Stimulated activated CD8-positive, alpha-beta memory T cell treated with anti-CD3 and anti-CD28 coated beads, Interleukin-4, amount 100 ng/mL, for 4 hours (primary cell): ENCODE data around the gene EPB41L4B.

Source experiments
- DNase-seq, 2 donors: peaks; one replicate each; pipeline ENCODE4 v3.0.0-alpha.2; 2020; ENCODE audit warnings: low read depth in 2 of 2, low spot score in 1 of 2

The EPB41L4B gene

DNA sequence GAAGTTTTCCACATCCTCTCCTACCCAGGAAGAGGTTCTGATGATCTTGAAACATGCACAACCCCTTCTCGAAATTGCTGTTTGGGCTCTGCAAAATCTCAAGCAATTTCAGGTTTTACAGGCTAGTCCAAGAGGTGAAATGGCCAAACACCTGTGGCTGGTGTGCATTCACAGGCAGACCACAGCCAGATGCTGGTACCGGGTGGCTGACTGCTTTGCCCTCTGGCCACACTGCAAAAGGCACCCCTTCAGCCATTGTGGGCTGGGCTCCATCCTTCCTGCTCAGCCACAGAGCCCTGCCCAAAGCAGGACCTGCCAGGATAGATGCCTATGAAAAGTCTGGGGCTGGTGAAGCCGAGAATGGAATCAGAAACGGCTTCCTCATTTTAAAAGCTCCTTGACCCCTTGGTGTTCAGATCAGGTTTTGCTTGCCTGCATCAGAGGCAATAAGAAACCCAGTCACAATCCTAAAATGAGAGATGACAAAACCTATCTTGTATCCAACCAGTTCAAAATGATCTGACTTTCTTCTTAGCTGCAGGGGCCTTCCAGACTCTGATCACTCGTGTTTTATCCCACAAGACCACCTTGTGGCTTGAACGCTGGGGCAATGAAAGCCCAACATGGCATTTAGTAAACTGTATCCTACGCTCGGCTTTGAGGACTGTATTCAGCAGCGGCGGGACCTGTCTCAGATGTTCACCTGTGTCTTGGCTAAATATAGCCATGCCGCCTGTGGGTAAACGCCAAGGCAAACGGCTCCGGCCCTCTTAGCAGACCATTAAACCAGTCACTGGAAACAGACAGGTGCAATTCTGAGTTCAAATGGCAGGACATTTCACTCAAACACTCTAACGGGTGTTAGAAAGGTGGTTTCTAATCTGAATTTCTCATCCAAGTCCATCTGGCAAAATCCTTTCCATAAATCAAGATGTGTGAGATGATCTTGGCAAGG, 49.6 kb downstream of the EPB41L4B start:
- no peak for DNase-seq

- DNase-seq, result no peak
Observed at GRCh38 chr9:109270441-109270840, 50.4 kb downstream of the EPB41L4B start.

- DNase-seq, result no peak
Observed at GRCh38 chr9:109269839-109270238, 51.0 kb downstream of the EPB41L4B start.

DNA sequence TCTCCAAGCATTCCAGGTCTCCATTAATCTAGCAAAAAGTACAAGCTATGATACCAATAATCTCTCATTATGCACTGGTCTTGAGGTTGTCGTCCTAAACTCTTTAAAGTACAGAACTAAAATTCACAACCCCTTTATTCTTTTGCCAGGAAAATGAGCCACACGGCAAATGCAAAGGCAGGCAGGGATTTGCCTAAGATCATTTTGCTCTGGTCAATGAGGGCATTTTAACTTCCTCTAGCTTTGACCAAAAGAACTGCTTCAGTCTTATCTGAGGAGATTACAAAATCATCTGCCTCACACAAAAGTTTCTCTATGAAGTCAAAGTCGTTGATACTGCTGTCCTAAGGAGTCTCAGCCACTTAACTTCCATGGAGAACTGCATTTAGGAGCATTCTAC, 51.8 kb downstream of the EPB41L4B start:
- no peak for DNase-seq

DNA sequence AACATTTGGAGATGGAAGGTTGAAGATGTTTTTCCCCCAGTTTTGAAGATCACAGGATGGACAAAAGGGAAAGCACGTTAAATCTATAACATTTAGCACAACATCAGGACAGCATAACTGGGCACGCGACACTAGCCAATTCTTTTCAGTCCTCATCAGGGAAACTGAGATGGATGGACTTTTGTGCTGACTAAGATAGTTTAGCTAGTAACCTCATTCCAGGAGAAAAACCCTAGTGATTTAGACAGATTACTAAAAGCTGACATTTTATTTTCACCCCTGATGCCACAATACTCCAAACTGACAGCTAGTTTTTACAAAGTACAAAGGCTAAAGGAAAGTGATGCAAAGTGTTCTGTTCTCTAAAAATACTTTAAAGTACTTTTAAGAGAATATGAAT, 53.3 kb downstream of the EPB41L4B start:
- no peak for DNase-seq

- no peak for DNase-seq
Observed at GRCh38 chr9:109264877-109265587, 55.8 kb downstream of the EPB41L4B start.

DNA sequence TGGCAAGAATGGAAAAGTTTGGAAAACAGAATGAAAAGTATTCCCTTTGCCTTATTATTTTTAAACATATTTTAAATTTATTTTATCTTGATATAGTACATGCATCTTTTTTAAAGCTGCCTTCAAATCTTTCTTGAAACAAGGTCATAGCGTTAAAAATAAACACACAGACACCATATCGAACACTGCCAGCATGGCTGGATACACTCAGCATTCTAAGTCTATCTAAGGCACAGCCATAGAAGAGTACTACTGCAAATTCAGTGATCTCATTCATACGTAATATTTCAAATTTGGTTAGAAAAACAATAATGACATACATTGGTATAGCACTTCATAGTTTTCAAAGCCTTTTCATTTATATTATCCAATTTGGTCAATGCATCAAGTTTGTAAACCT, 57.5 kb downstream of the EPB41L4B start:
- no peak for DNase-seq

DNA sequence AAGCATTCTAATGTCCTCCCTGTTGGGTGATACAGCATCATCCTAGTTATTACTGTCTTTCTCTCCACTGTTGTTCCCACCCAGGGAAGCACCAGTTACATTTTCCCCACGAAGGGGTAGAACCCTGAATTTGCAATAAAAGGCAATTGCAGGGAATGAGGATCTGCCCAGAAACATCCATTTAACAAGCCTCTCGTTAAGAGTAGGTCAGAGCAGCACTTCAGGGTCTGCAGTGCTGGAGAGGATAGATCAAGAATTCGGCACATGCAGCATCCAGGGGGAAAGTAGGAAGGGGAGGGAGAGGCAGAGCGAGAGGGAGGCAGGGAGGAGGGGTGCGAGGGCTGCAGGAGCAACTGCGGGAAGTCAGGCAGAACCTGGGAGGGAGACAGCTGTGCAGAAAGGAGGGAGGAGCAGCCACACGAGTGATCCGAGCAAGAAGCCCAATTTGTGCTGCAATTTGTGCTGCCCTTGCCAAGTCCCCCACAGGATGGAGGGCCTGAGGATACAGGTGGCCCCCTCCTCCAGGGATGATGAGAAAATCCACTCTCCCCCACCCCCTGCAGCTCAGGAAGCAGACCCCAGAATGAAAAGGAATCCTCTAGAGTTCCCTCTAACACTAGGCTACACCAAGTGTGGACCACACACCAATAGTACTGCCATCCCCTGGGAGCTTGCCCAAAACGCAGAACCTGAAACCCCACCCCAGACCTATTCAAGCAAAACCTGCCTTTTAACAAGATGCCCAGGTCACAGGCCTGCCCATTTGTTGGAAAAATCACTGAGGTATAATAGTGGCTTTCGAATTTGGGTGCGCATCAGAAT, 62.2 kb downstream of the EPB41L4B start:
- DNase-seq, result no peak

- DNase-seq, result no peak
Observed at GRCh38 chr9:109256336-109256735, 64.5 kb downstream of the EPB41L4B start.

- no peak for DNase-seq
Observed at GRCh38 chr9:109255394-109255793, 65.5 kb downstream of the EPB41L4B start.

DNA sequence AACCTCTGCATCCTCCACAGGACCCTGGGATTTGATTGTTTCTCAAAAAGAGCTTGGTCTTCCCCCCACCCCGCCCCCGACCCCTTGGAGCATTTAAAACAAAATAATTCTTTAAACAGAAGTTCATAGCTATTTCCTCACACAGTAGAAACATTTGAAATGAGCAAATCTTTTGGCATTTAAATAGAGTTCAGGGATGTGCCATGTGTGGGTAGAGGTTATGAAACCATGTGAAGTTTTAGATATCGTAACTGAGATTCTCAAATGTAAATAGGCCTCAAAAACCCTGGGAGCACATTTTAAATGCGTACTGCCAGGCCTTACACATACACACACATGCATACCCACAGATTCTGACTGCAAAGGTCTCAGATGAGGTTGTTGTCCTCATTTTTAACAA, 66.5 kb downstream of the EPB41L4B start:
- DNase-seq, result no peak

DNA sequence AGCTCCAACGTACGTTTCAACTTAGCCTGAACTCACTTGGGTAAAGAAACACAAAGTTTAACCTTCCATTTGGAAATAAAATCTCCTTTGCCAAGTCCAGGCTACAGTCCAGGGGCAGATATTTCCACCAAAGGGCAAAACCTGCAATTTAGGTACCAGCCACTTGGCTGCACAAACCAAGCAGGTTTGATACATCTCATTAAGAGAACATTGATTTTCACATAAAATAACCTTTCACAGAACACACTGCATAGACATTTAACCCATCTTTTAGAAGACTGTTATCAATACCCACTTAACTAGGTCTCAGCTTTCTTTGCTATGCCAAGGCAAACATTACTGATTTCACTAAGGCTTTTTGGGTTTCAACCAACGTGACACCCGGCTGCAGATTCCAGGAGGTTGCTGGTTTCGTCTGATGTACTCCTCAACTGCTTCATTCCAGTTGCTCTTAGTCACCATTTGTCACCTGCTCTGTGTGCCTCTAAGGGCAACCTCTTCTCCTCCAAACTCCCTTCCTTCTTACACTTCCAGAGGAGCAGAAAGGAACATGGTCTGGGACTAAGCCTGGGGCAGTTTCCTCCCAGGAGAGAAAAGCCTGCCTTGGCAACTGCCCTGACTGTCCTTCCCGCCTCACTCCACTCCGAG, 67.1 kb downstream of the EPB41L4B start:
- DNase-seq, result no peak

- DNase-seq, result no peak
Observed at GRCh38 chr9:109253241-109253636, 67.6 kb downstream of the EPB41L4B start.

DNA sequence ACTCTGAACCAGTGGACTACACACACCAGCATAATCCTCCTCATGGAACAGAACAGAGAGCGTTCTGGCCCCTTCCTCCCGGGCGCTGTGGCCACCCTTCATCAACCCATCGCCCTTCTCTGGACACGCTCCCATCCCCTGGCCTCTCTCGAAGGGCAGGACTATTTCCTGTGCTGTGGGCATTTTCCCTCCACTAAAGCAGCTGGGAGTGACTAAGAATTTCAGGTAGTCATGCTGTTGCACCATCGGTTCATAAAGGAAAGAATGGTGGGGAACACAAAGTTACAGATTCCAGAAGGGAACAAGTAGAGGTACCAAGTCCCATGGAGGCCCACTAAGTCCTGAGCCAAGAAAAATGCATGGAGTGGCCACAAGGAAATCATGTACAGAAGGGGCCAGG, 68.6 kb downstream of the EPB41L4B start:
- no peak for DNase-seq

GRCh38 chr9:109251776-109252106, 69.1 kb downstream of the EPB41L4B start:
- DNase-seq, result no peak

- DNase-seq, result no peak
Observed at GRCh38 chr9:109251080-109251775, 69.6 kb downstream of the EPB41L4B start.

GRCh38 chr9:109250771-109251079, 70.1 kb downstream of the EPB41L4B start:
- DNase-seq, result no peak

- no peak for DNase-seq
Observed at GRCh38 chr9:109250311-109250741, 70.5 kb downstream of the EPB41L4B start.

DNA sequence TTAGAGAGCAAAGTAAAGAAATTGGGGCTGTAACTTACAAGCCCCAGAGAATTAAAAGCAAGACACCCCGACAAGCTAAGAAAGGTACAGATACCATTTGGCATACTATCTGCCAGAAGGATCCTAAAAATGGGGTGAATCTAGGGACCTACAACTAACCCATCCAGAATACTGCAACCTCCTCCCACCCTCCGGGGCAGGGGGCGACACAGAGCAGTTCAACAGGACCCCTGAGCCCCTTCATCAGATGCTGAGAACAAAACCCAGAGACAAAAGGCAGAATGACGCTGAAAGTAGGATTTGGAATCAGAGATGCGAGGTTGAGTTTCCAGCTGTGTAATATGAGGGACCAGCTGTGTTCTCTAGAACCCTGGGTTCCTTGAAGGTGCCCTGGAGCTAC, 71.2 kb downstream of the EPB41L4B start:
- DNase-seq, result no peak

- no peak for DNase-seq
Observed at GRCh38 chr9:109248133-109248581, 72.7 kb downstream of the EPB41L4B start.

- DNase-seq, result no peak
Observed at GRCh38 chr9:109247228-109247627, 73.6 kb downstream of the EPB41L4B start.
